Thyroid gland (tissue), 4 donors: ENCODE measurements around the gene PPM1F. TPM values are rescaled to one million over a fixed set of nuclear protein-coding genes. Genes with fewer than 3 reads are reported as not detected.

ENCODE experiments used
- DNase-seq, 2 donors: peaks; one replicate each; pipeline ENCODE4 v3.0.0-alpha.2; 2019
- H3K27ac ChIP-seq, 3 donors: fragments of 200-600 bp; sonication (generic); 1 replicate in 2 of 3; 2 replicates in 1 of 3; pipeline ENCODE4 v1.5.1; 2016 to 2019; ENCODE audit warnings: mild to moderate bottlenecking in 1 of 3, moderate library complexity in 1 of 3
- H3K27me3 ChIP-seq: fragments of 200-600 bp; sonication (generic); one replicate; pipeline ENCODE4 v1.5.1; 2019
- H3K36me3 ChIP-seq, 2 donors: fragments of 200-600 bp; sonication (generic); one replicate each; pipeline ENCODE4 v1.5.1; 2016 to 2019
- H3K4me1 ChIP-seq, 2 donors: fragments of 200-600 bp; sonication (generic); one replicate each; pipeline ENCODE4 v1.5.1; 2017 to 2019
- H3K4me3 ChIP-seq, 3 donors: fragments of 200-600 bp; sonication (generic); replicated peaks in 1 of 3; 1 replicate in 2 of 3; 2 replicates in 1 of 3; pipeline ENCODE4 v1.5.1; 2016; ENCODE audit warnings: mild to moderate bottlenecking in 1 of 3
- H3K9me3 ChIP-seq: fragments of 200-600 bp; sonication (generic); one replicate; pipeline ENCODE4 v1.5.1; 2017
- POLR2A ChIP-seq, 2 donors: fragments of 450-650 bp; IDR thresholded peaks; one replicate each; pipeline ENCODE4 v1.6.1; 2017; ENCODE audit warnings: antibody characterized with exemption in 2 of 2, mild to moderate bottlenecking in 2 of 2, moderate library complexity in 1 of 2
- WGBS, 2 donors: methylation state at CpG; one replicate each; pipeline ENCODE4 v1.1.5; 2017; 5-methylcytosine and 5-hydroxymethylcytosine counted together
- intact Hi-C: fragments of 100-400 bp; cut with DNase I; formaldehyde crosslinking; loops from one replicate; pipeline ENCODE4 v1.15.1; 2023
- total RNA-seq, 4 donors: library from RNA; depleted of rRNA; stranded (reverse); fragments of >200 nt; gene quantifications; one replicate each; pipeline ENCODE4 v1.2.3, GENCODE V29; 2016
- TF ChIP-seq, protein P1 (sequence below), 6 experiments: fragments of 200-600 bp in 3 of 6; fragments of 450-650 bp in 3 of 6; sonication (generic) in 3 of 6; IDR thresholded peaks; one replicate each; pipeline ENCODE4 v1.5.1; 2016 to 2019; ENCODE audit warnings: antibody characterized with exemption in 6 of 6, mild to moderate bottlenecking in 2 of 6, inconsistent platforms in 1 of 6, moderate library complexity in 1 of 6

The PPM1F gene
- total RNA-seq, 4 donors from 2014 or later: 19.5 to 27.5 (median 26.2) TPM

DNA sequence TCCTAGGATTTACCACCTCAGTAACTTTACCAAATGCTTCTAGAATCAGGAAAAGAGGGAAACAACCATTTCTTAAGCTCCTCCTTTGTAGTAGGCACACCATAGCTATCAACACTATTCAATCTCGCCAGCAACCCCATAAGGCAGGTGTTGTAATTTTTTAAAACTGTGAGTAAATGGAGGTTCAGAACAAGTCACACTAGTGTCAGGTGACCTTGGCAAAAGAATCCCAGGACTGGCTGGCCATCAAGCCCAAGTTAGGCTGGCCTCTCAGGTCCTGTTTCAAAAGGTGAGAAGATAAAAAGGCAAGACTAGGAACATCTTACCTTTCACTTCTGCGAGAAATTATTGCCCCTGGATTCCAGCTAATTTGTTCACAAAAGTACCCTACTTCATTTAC lies 29.2 kb upstream of the PPM1F start:
- peak overlapping the region; percentile 34 to 73 (median 45) for H3K4me3 ChIP-seq
- intact Hi-C loops: no loop called here
- no peaks in the 10 kb centered on the region for H3K27me3 ChIP-seq
- TF ChIP-seq POLR2A (IDR thresholded peaks at IDR 0.05): no peak
- TF ChIP-seq, protein P1, sequence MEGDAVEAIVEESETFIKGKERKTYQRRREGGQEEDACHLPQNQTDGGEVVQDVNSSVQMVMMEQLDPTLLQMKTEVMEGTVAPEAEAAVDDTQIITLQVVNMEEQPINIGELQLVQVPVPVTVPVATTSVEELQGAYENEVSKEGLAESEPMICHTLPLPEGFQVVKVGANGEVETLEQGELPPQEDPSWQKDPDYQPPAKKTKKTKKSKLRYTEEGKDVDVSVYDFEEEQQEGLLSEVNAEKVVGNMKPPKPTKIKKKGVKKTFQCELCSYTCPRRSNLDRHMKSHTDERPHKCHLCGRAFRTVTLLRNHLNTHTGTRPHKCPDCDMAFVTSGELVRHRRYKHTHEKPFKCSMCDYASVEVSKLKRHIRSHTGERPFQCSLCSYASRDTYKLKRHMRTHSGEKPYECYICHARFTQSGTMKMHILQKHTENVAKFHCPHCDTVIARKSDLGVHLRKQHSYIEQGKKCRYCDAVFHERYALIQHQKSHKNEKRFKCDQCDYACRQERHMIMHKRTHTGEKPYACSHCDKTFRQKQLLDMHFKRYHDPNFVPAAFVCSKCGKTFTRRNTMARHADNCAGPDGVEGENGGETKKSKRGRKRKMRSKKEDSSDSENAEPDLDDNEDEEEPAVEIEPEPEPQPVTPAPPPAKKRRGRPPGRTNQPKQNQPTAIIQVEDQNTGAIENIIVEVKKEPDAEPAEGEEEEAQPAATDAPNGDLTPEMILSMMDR (IDR thresholded peaks at IDR 0.05): no peak
- H3K27ac ChIP-seq: peak overlapping the region in 1 of 3 donors; percentile 82
- no peaks in the 10 kb centered on the region for H3K9me3 ChIP-seq
- peaks cover 12 to 15% of the 10 kb centered on the region in 2 donors for H3K4me1 ChIP-seq
- H3K36me3 ChIP-seq: no peaks in the 10 kb centered on the region
- DNase-seq: no peak
- 21 to 33% methylated on average over 2 of the region's 2 CpGs for WGBS, 2 donors

- H3K4me1 ChIP-seq: peaks cover 12 to 15% of the 10 kb centered on the region in 2 donors
- no peaks in the 10 kb centered on the region for H3K27me3 ChIP-seq
- WGBS, 2 donors: 83% methylated on average over 7 of the region's 7 CpGs
- TF ChIP-seq POLR2A (IDR thresholded peaks at IDR 0.05): no peak
- TF ChIP-seq, protein P1 (IDR thresholded peaks at IDR 0.05): no peak
- no peak for DNase-seq
- H3K36me3 ChIP-seq: no peaks in the 10 kb centered on the region
- no peaks in the 10 kb centered on the region for H3K9me3 ChIP-seq
- no peak overlapping the region for H3K4me3 ChIP-seq
- no peak overlapping the region for H3K27ac ChIP-seq
- intact Hi-C loops: no loop called here
These were observed 27.9 kb upstream of the PPM1F start for GRCh38 chr22:21980547-21980946.

- DNase-seq: no peak
- intact Hi-C loops: no loop called here
- WGBS, 2 donors: 84 to 89% methylated on average over 11 of the region's 11 CpGs
- no peak overlapping the region for H3K4me3 ChIP-seq
- no peaks in the 10 kb centered on the region for H3K27me3 ChIP-seq
- TF ChIP-seq, protein P1 (IDR thresholded peaks at IDR 0.05): no peak
- TF ChIP-seq POLR2A (IDR thresholded peaks at IDR 0.05): no peak
- H3K9me3 ChIP-seq: no peaks in the 10 kb centered on the region
- peaks cover 12 to 15% of the 10 kb centered on the region in 2 donors for H3K4me1 ChIP-seq
- peaks cover 6 to 13% of the 10 kb centered on the region in 2 donors for H3K36me3 ChIP-seq
- no peak overlapping the region for H3K27ac ChIP-seq
These were observed 26.1 kb upstream of the PPM1F start for GRCh38 chr22:21978564-21979386.

DNA sequence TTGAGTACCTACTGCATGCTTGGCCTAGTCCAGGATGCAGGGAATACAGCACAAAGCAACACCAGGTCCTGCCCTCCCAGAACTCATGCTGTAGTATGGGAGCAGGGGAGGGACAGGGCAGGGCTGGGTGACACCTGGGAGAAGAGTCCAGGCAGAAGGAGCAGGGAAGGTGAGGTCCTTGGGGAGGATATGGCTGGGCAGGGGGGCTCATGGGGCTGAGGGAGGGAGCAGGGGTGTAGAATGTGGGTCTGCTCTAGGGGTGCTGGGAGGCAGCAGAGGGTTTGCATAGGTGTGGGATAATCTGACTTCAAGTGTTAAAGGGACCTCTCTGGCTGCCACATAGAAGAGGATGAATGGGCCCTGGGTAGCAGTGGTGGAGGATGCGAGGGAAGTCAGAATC lies 25.2 kb upstream of the PPM1F start:
- DNase-seq: no peak
- intact Hi-C loops: no loop called here
- Histone ChIP-seq H3K27me3 (no peaks in the 10 kb centered on the region), H3K4me1 (peaks cover 12% of the 10 kb centered on the region in 2 donors), H3K27ac (no peak overlapping the region), H3K9me3 (no peaks in the 10 kb centered on the region), H3K4me3 (no peak overlapping the region), H3K36me3 (peaks cover 6 to 15% of the 10 kb centered on the region in 2 donors)
- TF ChIP-seq, protein P1 (IDR thresholded peaks at IDR 0.05): no peak
- no peak for TF ChIP-seq POLR2A (IDR thresholded peaks at IDR 0.05)
- 93 to 100% methylated on average over 1 of the region's 1 CpG for WGBS, 2 donors

DNA sequence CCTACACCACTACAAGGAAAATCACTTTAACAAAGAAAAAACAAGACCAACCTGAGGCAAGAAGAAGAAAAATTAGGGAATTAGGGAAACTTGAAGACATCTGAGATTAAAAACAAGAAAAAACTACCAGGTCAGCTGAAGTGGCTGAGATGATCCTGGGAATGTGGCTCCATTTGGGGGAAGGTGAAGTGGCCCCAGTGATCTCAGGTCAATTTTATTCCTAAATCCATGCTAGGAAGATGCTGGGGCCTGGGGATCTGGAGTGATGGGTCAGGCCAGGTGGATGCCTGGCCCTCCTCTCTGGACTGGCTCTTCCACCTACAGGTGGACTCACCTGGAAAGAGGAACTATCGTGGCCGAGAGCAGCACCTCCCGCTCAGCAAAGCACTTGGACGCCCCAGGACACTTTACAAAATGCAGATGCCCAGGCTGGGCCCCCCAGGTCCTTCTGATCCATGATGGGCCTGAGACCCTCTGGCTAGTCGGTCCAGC lies 23.3 kb upstream of the PPM1F start:
- no peak overlapping the region for H3K27ac ChIP-seq
- H3K4me3 ChIP-seq: no peak overlapping the region
- H3K9me3 ChIP-seq: no peaks in the 10 kb centered on the region
- intact Hi-C loops: no loop called here
- WGBS, 2 donors: 94 to 98% methylated on average over 5 of the region's 5 CpGs
- H3K36me3 ChIP-seq: peaks cover 17 to 30% of the 10 kb centered on the region in 2 donors
- no peak for TF ChIP-seq POLR2A (IDR thresholded peaks at IDR 0.05)
- TF ChIP-seq, protein P1 (IDR thresholded peaks at IDR 0.05): no peak
- no peaks in the 10 kb centered on the region for H3K4me1 ChIP-seq
- no peak for DNase-seq
- H3K27me3 ChIP-seq: no peaks in the 10 kb centered on the region
